Rectal smooth muscle tissue (tissue), 1 donor: Measurements from ENCODE around the gene NMUR1.
"Not testable (repeated sequence)": the region's sequence is repeated elsewhere in the genome, so short reads cannot be mapped to it uniquely, and the experiment has no call there.

Experiments
- H3K27ac ChIP-seq: one replicate; pipeline ENCODE4 v1.7.0; 2013; ENCODE audit warnings: low read depth, low read length, inconsistent platforms
- H3K27me3 ChIP-seq: one replicate; pipeline ENCODE4 v1.7.0; 2013; ENCODE audit warnings: low read length; ENCODE audit not compliant: control insufficient read depth, insufficient read depth
- H3K36me3 ChIP-seq: one replicate; pipeline ENCODE4 v1.7.0; 2013; ENCODE audit warnings: low read length; ENCODE audit not compliant: control insufficient read depth, insufficient read depth
- H3K4me1 ChIP-seq: one replicate; pipeline ENCODE4 v1.7.0; 2013; ENCODE audit warnings: low read length; ENCODE audit not compliant: control insufficient read depth, insufficient read depth
- H3K4me3 ChIP-seq: one replicate; pipeline ENCODE4 v1.7.0; 2013; ENCODE audit warnings: low read length
- H3K9ac ChIP-seq: one replicate; pipeline ENCODE4 v1.7.0; 2013; ENCODE audit warnings: low read length

The NMUR1 gene

GRCh38 chr2:231530099-231531011, at the start of gene NMUR1:
Gene NMUR1 (minus strand): TSS chr2:231530445. CDS start chr2:231530361, 84 bp downstream.
- Histone ChIP-seq H3K27ac (no peak within 1 kb of the TSS), H3K27me3 (no peaks in the 10 kb centered on the region), H3K9ac (no peak within 1 kb of the TSS), H3K4me1 (no peaks in the 10 kb centered on the region), H3K4me3 (peak within 1 kb of the TSS; percentile 50), H3K36me3 (no peaks in the 10 kb centered on the region)

- H3K4me3 ChIP-seq: no peak overlapping the region
- H3K27me3 ChIP-seq: no peaks in the 10 kb centered on the region
- no peaks in the 10 kb centered on the region for H3K36me3 ChIP-seq
- H3K4me1 ChIP-seq: no peaks in the 10 kb centered on the region
- H3K27ac ChIP-seq: no peak overlapping the region
- no peak overlapping the region for H3K9ac ChIP-seq
Measured at GRCh38 chr2:231579560-231579959, 49.3 kb upstream of the NMUR1 start.

- not testable (repeated sequence) for H3K36me3 ChIP-seq, H3K4me1 ChIP-seq, H3K27me3 ChIP-seq, H3K9ac ChIP-seq, H3K27ac ChIP-seq, H3K4me3 ChIP-seq
Measured at GRCh38 chr2:231578655-231579054, 48.4 kb upstream of the NMUR1 start.

GRCh38 chr2:231576465-231576864, 46.2 kb upstream of the NMUR1 start:
- Histone ChIP-seq H3K4me3 (no peak overlapping the region), H3K36me3 (no peaks in the 10 kb centered on the region), H3K27me3 (no peaks in the 10 kb centered on the region), H3K9ac (no peak overlapping the region), H3K27ac (no peak overlapping the region), H3K4me1 (no peaks in the 10 kb centered on the region)

- H3K4me1 ChIP-seq: no peaks in the 10 kb centered on the region
- no peaks in the 10 kb centered on the region for H3K27me3 ChIP-seq
- no peak overlapping the region for H3K9ac ChIP-seq
- H3K4me3 ChIP-seq: no peak overlapping the region
- no peaks in the 10 kb centered on the region for H3K36me3 ChIP-seq
- no peak overlapping the region for H3K27ac ChIP-seq
Measured at GRCh38 chr2:231575612-231576256, 45.5 kb upstream of the NMUR1 start.

- no peak overlapping the region for H3K27ac ChIP-seq
- no peaks in the 10 kb centered on the region for H3K27me3 ChIP-seq
- H3K36me3 ChIP-seq: no peaks in the 10 kb centered on the region
- H3K4me3 ChIP-seq: no peak overlapping the region
- H3K9ac ChIP-seq: no peak overlapping the region
- H3K4me1 ChIP-seq: no peaks in the 10 kb centered on the region
Measured at GRCh38 chr2:231573698-231574421, 43.6 kb upstream of the NMUR1 start.

GRCh38 chr2:231573096-231573495, 42.9 kb upstream of the NMUR1 start:
- Histone ChIP-seq H3K4me3 (no peak overlapping the region), H3K36me3 (no peaks in the 10 kb centered on the region), H3K27me3 (no peaks in the 10 kb centered on the region), H3K27ac (no peak overlapping the region), H3K9ac (no peak overlapping the region), H3K4me1 (no peaks in the 10 kb centered on the region)

- H3K27ac ChIP-seq: no peak overlapping the region
- H3K4me1 ChIP-seq: no peaks in the 10 kb centered on the region
- no peak overlapping the region for H3K4me3 ChIP-seq
- no peaks in the 10 kb centered on the region for H3K36me3 ChIP-seq
- no peak overlapping the region for H3K9ac ChIP-seq
- H3K27me3 ChIP-seq: no peaks in the 10 kb centered on the region
Measured at GRCh38 chr2:231571661-231572191, 41.5 kb upstream of the NMUR1 start.

GRCh38 chr2:231570915-231571314, 40.7 kb upstream of the NMUR1 start:
- H3K27ac ChIP-seq, H3K9ac ChIP-seq, H3K36me3 ChIP-seq, H3K27me3 ChIP-seq, H3K4me3 ChIP-seq, H3K4me1 ChIP-seq: not testable (repeated sequence)

GRCh38 chr2:231568785-231569435, 38.7 kb upstream of the NMUR1 start:
- H3K27me3 ChIP-seq: no peaks in the 10 kb centered on the region
- no peak overlapping the region for H3K9ac ChIP-seq
- no peak overlapping the region for H3K4me3 ChIP-seq

GRCh38 chr2:231568098-231568784, 38.0 kb upstream of the NMUR1 start:
- Histone ChIP-seq H3K4me1 (no peaks in the 10 kb centered on the region), H3K4me3 (no peak overlapping the region), H3K27ac (no peak overlapping the region), H3K36me3 (no peaks in the 10 kb centered on the region), H3K9ac (no peak overlapping the region), H3K27me3 (no peaks in the 10 kb centered on the region)

More at GRCh38 chr2:231568785-231569435, 38.7 kb upstream of the NMUR1 start:
- Histone ChIP-seq H3K36me3 (no peaks in the 10 kb centered on the region), H3K27ac (no peak overlapping the region), H3K4me1 (no peaks in the 10 kb centered on the region)
